ENCODE measurements around the gene ZC3H18. TPM values are rescaled to one million over a fixed set of nuclear protein-coding genes. Genes with fewer than 3 reads are reported as not detected.

Gene ZC3H18
- polyA plus RNA-seq, 10 donors = 23.3 to 33.1 (median 28.0) TPM

DNA sequence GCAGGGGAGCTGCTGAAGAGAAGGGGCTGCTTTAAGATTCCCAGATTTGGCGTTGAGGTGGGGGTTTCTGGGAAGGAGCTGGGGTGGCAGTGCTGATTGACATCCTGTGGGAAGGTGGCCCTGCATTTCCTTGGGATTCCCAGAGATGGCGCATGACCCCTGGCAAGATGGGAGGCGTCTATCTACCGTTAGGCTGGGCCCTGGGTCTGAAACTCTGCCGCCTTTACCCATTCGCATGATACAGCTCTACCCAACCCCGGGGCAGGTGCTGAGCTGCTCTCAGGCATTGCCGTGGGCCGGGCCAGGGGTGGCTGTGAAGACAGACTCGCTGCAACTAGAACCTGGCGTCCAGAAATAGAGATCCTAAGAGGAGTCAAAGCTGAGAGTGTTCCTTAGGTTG is 102.6 kb downstream of the ZC3H18 start:
- no peak for DNase-seq

DNA sequence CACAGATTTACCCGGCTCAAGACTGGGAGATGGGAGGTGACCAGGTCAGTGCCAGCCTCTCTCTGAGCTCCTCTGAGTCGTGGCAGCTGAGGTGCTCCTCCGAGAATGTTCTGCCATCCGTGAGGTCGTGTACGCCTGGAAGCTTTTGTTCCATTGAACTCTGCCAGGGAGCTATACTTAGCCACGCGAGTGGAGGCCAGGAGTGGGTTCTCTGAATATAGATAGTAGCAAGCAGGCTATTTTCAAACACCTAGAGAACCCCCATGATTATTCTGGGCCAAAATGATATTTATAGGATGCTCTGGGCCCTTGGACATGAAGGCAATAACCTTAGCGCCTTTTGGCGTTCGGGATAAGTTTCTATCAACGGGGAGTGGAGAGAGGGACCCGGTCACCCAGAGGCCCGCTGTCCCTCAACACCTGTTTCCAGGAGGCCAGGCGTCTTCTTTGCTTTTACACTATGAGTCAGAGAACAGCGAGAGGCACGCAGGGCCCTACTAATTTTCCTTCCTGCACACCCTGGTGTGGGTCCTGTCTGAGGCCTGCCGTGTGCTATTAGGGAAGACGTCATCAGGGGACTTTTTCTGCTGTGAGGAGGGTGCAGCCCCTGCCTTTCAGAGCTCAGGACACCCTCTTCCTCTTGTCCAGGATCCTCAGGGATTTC is 103.6 kb downstream of the ZC3H18 start:
- DNase-seq = no peak

DNA sequence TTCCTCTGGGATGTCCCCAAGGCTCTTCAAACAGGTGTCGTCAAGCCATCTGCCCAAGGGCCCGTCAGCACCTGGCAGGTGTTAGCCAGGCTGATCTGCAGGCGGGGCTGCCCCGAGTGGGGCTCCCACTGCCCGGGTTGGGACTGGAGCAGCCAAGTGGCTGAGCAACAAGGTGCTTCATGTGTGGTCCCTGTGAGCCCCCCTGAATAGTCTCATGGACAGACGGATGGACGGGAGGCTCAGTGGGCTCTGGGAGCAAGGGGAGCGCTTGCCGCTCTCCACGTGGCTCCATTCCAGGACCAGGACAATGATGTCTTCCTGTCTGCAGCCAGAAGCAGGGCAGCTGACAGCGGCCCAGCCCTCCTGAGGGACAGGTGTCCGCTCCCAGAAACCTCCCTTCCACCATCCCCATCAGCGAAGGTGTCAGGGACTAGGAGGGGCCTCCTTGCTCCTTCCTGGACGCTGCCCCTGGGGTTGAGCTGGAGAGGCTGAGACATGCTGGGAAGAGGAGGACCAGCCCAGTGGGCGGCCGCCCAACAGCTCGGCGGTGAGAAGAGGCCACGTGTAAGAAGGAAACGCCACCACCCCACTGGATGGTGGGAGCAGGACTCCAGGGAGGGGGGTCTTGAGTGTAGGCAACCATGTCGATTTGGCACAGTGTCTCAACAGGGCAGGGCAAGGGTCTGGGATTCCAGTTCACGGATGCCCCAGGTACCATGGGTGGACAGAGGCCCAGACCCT is 106.5 kb downstream of the ZC3H18 start:
- DNase-seq = no peak

DNA sequence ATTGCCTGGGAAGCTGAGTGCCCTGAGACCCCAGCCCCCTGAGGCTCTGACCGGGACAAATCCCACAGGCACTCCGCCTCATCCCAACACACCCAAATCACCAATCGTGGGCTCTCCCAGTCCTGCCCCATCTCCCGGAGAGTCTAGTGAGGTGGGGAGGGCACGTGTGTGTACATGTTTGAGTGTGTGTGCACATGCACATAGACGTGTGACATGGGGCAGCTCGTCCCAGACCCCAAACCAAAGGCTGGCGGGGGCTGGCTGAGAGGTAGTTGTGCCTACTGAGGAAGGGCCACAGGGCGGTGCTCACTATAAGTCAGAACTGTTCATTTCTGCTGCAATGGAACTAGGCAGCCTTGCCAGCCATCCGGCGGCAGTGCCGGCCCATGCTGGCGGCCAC is 107.5 kb downstream of the ZC3H18 start:
- DNase-seq = no peak

DNA sequence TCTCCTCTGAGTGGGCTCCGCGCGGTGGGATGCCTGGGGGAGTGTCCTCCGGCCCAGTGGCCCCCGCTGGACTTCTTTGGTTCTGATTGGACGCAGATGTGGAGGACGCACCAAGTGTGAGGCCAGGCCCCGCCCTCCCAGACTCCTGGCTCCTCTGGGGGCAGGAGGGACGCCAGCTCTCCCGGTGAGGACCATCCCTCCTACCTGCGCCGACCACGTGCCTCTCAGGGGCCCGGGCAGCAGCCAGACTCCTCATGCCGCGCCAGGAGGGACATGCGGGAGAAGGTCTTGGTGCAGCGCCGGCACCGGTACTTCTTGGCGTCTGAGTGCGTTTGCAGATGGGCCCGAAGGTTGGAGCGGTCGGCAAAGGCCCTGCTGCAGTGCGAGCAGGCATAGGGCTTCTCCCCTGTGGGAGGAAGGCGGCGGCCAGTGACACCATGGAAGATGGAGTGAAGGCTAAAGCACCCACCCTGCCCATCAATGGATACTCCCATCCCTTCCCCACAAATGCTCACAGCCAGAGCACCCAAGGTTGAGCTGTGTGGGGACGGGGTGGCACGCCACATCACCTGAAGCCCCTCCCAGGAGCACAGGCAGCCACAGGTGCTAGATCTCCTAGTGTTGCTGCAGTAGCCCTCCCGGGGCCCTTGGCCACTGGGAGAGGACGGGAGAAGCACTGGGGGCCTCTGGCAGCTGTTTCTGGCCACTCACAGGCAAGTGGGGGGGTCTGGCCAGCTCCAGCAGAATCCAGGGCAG is 108.2 kb downstream of the ZC3H18 start:
- no peak for DNase-seq

DNA sequence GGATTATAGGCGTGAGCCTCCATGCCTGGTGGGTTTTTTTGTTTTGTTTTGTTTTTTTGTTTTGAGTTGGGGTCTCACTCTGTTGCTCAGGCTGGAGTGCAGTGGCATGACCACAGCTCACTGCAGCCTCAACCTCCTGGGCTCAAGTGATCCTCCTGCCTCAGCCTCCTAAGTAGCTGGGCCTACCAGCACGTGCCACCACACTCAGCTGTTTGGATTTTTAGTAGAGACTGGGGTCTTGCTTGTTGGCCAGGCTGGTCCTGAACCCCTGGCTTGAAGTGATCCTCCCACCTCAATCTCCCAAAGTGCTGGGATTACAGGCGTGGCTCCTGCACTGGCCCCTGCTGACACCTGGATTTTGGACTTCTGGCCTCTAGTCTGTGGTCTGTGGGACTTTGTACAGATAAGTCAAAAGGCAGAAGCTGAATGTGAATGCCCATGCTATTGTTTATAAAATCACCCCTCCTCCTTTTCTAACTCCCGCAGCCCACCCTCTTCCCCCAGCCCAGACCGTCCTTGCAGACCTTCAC is 110.4 kb downstream of the ZC3H18 start:
- DNase-seq = no peak

DNA sequence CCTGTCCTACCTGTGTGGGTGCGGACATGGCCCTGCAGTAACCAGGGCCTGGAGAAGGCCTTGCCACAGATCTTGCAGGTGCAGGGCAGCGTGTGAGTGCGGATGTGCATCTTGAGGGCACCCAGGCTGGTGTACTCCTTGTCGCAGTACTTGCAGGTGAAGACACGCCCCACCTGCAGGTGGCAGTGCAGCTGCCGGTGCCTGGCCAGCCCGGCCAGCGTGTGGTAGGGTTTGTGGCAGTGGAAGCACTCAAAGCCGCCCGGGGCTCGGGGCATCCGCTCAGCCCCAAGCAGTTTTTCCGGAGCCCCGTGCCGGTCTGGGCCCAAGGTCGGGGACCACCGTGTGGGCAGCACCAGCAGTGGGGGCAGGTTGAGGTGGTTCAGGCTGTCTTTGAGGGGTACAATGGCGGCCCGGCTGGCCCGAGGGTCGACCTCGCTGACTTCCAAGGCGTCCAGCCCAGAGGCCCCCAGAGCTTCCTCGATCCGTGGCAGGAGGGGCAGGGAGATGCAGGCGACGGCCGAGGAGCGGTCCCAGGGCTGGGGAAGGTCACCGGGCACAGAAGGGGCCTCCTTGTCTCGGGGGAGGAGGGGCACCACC is 111.0 kb downstream of the ZC3H18 start:
- no peak for DNase-seq

Other genes starting within 250 kb of the ZC3H18 start
- gene ZNF469, start 187.4 kb upstream of the ZC3H18 start, polyA plus RNA-seq (ENCODE audit: insufficient read length in 10 of 10) = 1 to 10 TPM; 4.0 to 9.9 (median 6.2) TPM
- 1 to 10 TPM; 1.1 to 2.7 (median 1.3) TPM for gene ZFPM1, start 117.1 kb upstream of the ZC3H18 start, polyA plus RNA-seq (ENCODE audit: insufficient read length in 10 of 10)
- gene IL17C, start 68.2 kb downstream of the ZC3H18 start, polyA plus RNA-seq (ENCODE audit: insufficient read length in 10 of 10) = not detected
- gene CYBA, start 80.7 kb downstream of the ZC3H18 start, polyA plus RNA-seq (ENCODE audit: insufficient read length in 10 of 10) = 10 to 100 TPM; 19.4 to 59.7 (median 34.6) TPM
- gene MVD, start 92.7 kb downstream of the ZC3H18 start, polyA plus RNA-seq (ENCODE audit: insufficient read length in 10 of 10) = 10 to 100 TPM; 19.4 to 38.9 (median 26.3) TPM
- 1 to 10 TPM; 4.5 to 8.5 (median 6.1) TPM for gene SNAI3, start 116.1 kb downstream of the ZC3H18 start, polyA plus RNA-seq (ENCODE audit: insufficient read length in 10 of 10)
- gene RNF166, start 136.0 kb downstream of the ZC3H18 start, polyA plus RNA-seq (ENCODE audit: insufficient read length in 10 of 10) = 10 to 100 TPM; 13.0 to 23.0 (median 15.6) TPM
- 10 to 100 TPM in 8 of 10 donors, 1 to 10 TPM in 2; 8.2 to 15.7 (median 11.8) TPM for gene CTU2, start 136.1 kb downstream of the ZC3H18 start, polyA plus RNA-seq (ENCODE audit: insufficient read length in 10 of 10)
- 10 to 100 TPM; 36.6 to 61.8 (median 55.6) TPM for gene PIEZO1, start 214.8 kb downstream of the ZC3H18 start, polyA plus RNA-seq (ENCODE audit: insufficient read length in 10 of 10)
- 10 to 100 TPM in 1 of 10 donors, 1 to 10 TPM in 9; 2.9 to 18.6 (median 8.1) TPM for gene CDT1, start 233.4 kb downstream of the ZC3H18 start, polyA plus RNA-seq (ENCODE audit: insufficient read length in 10 of 10)
- 10 to 100 TPM; 47.8 to 75.0 (median 62.4) TPM for gene APRT, start 241.5 kb downstream of the ZC3H18 start, polyA plus RNA-seq (ENCODE audit: insufficient read length in 10 of 10)